ENCODE data around the gene CDC25A.

The CDC25A gene

DNA sequence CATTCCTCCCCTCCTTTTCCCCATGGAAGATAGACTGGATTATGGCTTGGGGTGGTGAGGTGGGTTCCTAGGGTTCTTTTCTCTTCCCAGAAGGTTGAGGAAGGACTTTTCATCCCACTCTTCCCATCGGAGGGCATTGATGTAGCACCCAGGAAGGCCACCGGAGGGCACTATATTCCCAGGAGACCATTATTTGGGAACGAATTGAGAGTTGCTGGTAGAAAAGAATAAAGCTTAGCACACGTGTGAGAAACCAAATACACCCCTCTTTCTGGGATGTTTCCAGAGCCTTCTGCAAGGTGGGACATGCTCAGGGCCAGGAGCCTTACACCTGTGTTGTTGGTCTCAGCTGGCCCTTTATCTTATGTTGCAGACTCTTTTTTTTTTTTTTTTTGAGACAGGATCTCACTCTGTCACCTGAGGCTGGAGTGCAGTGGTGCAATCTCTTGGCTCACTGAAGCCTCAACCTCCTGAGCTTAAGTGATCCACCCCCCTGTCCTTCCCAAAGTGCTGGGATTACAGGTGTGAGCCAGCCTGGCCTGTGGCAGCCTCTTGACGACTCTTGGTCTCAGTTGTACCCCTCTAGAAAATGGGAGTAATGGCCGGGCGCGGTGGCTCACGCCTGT, 6.3 kb upstream of the CDC25A start:
- DNase-seq (ENCODE audit: low spot score), result peak; percentile 73

DNA sequence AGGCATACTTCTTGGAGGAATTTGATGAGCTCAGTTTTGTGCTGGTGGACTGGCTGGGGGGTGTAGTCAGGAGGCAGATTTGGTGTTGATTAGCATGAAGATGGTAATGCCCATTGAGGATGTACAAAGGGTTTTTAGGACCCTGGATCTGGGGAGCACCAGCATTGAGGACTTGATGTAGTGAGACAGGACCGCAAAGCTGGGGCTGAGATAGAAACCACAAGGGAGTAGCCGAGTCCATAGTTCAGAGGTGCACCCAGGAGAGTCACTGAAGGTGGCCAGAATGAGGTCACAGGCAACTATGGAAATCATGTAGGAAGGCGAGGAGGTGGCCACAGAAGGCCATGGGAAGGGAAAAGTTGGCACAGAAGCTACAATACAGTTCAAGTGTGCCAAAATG, 2.7 kb upstream of the CDC25A start:
- DNase-seq (ENCODE audit: low spot score), result no peak

DNA sequence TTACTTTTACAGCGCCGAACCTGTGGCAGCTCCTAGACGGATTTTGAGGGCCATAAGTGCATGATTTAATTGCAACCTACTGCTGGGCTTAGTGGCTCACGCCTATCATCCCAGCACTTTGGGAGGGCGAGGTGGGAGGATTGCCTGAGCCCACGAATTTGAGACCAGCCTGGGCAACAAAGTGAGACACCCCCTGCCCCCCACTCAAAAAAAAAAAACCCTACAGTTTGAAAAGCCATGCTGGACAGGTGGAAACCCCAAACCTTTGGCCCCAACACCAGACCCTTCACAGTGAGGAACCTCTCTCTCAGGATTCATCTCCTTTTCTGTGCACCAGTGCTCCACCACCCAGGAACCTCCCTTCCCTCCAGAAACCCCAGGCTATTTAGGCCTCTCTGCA, 1.1 kb upstream of the CDC25A start:
- DNase-seq (ENCODE audit: low spot score), result no peak

DNA sequence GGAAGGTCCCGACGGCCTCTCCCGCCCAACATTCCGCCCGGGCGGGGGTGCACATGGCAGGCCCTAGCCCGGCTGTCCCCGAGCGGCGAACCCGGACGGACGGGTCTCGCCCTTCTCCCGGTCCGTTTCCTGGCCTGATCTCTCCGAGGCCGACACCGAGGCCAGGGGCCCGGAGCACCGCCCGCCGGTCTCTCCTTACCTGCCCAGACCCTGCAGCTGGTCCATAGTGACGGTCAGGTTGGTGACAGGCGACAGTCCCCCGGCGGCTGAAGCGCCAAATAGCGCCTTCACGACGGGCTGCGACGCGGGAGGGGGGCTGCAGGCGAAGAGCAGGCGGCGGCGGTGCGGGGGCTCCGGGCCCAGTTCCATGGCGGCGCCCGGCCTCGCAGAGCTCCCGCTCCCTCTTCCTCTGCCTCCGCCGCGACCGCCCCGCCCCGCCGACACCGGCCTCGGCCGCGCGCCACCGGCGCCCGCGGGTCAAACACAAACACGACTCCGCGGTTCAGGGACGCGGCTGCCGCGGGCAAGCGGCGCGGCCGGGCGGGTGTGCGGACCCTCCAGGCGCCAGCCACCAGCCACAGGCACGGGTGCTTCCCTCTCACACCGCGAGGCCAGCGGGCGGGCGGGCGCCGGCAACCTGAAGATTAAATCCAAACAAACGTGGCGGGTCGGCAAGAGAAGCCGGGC, 495 bp downstream of the CDC25A start:
- DNase-seq (ENCODE audit: low spot score), result no peak

DNA sequence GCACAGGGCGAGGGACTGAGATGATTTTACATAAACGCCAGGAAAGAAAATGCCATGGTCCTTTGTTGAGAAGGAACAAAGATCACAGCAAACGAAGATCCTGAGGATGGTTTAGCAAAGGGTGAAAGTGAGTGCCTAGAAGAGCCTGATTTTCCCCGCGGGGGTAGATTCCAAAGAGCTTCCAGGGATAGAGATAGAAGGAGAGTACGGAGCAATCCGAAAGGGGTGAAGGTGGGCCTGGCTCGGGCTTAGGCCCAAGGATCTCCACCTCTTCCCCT, 977 bp downstream of the CDC25A start:
- DNase-seq (ENCODE audit: low spot score), result peak; percentile 11

DNA sequence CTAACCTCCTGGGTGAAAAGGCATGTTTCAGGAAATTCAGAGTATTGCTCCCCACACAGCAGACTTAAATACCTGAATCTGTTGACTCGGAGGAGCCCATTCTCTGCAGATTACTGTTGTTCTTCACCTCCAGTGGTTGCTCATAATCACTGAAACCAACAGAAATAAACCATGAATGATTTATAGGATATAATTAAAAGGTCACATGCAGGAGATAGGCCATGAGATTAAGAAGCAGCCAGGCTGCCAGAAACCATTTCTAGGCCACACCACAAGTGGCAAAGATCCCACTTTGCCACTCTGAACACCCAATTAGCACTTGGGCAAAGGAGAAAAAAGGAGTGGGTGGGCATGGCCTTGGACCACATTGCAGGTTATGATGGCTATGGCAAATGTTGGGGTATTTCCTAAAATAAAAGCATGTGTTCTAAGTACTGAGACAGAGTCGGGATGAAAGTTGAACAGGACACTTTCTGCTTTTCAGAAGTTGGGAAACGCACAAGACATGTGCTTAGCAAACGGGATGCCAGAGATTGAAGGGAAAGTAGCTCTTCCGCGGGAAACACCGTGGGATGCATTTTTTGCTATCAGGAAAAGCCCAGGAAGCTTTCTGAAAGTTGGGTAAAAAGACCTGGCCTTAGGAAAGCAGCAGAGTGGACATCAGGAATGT, 1.5 kb downstream of the CDC25A start:
- DNase-seq (ENCODE audit: low spot score), result peak; percentile 41

DNA sequence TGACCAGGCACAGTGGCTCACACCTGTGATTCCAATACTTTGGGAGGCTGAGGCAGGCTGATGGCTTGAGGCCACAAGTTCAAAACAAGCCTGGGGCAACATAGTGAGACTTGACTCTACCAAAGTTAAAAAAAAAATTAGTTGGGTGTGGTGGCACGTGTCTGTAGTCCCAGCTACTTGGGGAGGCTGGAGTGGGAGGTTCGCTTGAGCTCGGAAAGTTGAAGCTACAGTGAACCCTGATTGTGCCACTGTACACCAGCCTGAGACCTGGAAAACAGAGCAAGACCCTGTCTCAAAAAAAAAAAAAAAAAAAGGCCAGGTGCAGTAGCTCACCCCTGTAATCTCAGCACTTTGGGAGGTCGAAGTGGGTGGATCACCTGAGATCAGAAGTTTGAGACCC, 3.1 kb downstream of the CDC25A start:
- DNase-seq (ENCODE audit: low spot score), result no peak

DNA sequence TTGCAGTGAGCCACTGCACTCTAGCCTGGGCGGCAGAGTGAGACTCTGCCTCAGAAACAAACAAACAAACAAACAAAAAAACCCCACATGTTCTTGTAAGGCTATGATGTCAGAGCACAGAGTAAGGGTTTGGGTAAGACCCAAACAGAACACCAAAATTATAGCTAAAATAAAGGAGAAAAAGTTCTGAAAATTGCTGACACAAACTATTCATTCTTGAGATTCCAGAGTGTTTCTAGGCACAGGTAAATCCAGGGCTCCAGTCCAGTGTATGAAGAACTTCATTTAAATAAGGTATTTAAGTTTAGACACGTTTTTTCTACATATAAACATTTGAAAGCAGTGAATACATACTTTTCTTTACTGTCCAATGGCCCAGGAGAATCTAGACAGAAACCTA, 3.9 kb downstream of the CDC25A start:
- no peak for DNase-seq (ENCODE audit: low spot score)

DNA sequence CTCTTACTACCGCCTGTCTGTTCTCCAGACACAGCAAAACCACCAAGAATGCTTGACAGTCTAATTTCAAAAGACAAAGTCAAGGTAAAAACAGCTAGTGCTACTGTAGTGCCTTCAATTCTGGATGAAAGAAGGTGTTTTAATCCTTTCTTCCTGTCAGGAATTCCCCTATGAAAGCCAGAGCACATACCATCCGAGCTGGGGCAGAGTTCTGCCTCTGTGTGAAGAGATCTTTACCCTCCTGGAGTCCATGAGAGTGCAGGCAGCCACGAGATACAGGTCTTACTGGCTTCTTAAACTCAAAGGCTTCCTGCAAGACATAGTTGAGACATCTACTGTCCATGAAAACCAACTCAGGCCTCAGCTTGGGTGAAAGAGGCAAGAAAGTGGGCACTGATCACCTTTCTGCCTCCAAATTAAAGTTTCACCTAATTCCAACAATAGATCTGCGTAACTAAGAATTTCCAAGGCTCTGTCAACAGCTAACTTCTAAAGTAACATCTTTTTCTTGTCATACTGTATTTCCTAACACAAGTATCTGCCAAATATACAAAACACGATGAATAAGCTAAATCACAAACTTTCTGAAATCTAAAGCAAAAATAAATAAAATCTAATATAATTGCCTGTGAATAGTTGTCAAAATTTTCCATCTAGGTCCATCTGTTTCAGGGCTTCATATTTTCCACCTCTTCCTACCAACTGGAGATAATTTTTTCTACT, 7.5 kb downstream of the CDC25A start:
- no peak for DNase-seq (ENCODE audit: low spot score)

DNA sequence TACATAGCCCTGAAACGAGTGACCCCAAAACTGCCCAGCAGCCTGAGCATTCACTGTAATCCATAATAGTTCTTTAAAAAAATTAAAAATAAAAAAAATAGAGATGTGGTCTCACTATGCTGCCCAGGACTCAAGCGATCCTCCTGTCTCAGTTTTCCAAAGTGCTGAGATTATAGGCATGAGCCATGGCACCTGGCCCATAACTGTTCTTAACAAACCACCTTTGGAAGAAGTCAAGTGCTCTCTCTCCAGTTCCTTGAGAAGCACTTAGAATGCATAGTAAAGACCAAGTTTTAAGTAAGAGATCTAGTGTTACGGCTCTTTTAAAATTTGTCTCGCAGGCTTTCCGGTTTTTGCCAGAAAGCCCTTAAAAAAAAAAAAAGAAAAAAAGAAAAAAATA, 8.2 kb downstream of the CDC25A start:
- no peak for DNase-seq (ENCODE audit: low spot score)

DNA sequence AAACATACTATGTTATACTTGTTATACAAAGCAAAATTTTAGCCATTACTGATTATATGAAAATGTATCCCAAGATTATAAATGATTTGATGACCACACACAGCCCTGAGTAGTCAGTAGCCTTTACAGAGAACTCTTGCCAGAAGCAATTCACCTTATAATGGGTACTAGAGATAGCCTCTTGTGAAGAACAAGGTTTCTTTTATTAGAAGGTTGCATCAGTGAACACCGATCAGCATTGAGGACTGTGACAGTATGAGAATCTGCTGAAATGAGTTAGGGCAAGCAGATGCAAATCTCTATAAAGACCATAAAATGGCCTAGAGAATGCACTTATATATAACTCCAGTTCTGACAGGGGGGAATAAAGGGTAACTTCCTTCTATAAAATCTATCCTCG, 10.1 kb downstream of the CDC25A start:
- no peak for DNase-seq (ENCODE audit: low spot score)

DNA sequence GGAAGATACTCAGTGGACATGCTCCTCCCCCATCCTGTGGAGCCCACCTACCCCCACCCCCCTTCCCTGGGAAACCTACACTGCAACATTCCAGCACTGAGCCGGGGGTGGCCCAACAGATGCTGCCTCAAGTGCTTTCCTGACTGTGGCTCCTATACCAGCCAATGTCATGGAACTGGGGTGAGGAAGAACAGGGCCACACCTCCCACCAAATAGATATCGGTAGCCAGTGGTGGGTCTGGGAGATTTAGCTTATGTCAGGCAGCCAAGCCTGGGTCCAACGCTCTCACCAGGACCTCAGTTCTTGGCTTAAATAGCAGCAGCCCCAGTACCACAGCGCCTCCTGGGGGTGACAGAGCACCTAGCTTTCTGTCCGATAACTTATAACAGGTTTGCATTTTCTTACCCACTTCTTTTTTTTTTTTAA, 30.3 kb downstream of the CDC25A start:
- DNase-seq (ENCODE audit: low spot score), result peak; percentile 44

DNA sequence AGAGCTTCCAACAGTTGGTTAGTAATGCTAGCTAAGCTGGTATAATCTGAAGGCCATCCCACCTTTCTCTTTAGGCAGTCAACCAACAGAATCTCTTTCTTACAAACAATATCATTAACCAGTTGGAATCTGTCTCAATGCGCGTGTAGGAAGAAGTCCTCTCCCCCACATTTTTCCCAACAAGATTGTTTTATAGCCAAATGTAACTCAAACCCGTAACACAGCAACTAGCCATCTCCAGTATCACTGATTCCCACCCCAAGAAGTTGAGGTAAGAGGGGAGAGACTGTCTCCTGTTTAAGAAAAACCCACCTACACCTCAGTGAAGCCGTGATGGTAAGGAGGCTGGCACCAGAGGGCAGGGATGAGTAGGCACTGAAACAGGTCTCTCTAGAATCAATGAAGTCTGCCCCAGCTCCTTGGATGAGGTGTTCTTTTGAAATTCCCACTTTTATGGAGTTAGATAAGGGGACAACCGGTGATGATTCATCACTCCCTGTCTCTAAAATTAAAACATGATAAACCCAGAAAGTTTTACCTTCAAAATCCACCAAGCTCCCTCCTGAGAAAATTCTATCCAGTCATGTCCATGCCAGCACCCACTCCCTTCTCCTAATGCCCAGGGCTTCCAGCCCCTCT, 30.9 kb downstream of the CDC25A start:
- DNase-seq (ENCODE audit: low spot score), result peak; percentile 39

DNA sequence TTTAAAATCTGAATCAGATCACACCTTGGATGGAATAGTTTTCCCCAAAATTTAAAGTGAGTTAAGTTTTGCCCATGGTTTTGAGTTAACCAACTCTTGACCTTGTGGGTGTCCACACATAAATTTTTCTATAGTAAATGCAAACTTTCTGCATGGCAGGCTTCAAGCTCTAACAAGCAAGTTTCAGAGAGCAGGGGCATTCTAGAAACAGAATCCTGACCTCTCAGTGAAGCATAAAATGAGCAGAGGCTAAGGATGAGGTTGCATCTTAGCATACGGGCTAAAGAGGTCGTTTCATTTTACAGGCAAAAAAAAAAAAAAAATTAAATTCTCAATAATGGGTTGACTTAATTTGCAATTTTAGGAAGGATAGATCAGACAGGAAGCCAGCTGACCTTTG, 32.1 kb downstream of the CDC25A start:
- DNase-seq (ENCODE audit: low spot score), result no peak

DNA sequence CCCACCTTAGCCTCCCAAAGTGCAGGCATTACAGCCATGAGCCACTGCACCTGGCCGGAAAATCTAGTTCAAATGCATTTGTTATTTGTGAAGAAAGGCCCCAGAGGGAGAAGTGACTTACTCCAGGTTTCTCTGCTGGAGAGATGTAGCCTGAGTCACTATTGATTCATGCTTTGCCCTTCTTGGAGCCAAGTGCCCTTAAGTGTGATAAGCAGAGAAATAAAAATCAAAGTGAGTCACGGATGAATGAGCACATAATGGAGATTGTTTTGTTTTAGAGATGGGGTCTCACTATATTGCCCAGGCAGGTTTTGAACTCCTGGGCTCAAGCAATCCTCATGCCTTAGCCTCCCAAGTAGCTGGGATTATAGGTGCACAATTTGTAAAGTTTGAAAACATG, 33.1 kb downstream of the CDC25A start:
- DNase-seq (ENCODE audit: low spot score), result peak; percentile 87

DNA sequence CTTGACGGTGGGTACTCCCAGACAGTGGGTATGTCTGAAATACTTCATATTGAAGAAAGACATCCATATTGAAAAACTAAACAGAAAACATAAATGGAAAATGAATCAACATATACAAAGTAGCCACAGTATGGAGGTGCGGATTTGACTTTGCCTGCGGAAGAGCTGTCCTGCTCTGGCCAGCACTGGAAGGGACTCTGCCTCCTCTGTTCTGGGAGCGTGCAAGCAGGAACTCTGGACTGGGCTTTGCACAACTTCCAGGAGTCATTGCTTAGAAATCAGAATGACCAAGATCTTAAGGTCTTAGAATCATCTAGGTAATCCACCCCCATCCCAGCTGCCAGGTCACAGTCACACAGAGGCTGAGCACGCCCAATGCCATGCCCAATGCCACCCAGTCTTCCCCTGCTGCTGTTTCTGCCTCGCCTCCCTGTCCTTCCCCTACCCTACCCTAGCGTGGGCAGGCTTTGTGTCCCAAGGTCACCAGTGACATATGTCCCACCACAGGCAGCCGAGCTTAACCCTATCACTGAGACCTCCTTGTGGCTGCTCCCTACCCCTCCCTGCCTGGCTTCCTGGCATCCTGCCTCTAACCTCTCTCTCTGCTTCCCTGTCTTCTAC, 36.3 kb downstream of the CDC25A start:
- DNase-seq (ENCODE audit: low spot score), result no peak

DNA sequence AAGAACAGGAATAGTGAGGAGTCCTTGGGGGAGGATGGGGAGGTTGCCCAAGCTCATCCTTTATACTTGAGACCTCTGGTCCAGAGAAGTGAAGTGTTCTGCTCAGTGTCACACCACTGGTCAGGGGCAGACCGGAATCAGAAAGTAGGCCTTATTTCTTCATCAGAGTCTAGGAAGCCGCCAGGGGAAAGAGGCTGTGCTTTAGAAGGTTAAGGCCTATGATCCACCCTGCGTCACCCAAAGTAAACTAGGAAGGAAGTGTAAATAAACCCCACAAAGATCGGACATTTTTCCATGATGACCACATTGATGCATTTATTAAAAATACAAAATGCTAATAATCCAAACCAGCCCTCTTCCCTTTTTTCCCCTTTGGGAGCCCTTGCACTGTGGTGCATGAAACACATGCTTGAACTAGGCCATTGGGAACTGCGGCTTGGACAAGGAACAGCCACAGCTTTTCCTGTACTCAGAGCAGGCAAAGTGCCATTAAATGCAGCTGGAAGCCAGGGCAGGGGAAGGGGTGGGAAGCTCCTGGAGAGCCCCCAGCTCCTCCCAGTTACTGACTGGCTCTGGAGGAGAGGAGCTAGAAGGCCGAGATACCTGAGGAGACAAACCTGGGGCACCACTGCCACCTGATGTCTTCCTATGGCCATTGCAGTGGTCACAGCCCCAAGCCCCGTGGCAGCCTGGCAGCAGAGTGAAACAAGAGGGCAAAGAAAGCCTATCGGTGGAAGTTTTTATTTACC, 37.0 kb downstream of the CDC25A start:
- peak; percentile 73 for DNase-seq (ENCODE audit: low spot score)

DNA sequence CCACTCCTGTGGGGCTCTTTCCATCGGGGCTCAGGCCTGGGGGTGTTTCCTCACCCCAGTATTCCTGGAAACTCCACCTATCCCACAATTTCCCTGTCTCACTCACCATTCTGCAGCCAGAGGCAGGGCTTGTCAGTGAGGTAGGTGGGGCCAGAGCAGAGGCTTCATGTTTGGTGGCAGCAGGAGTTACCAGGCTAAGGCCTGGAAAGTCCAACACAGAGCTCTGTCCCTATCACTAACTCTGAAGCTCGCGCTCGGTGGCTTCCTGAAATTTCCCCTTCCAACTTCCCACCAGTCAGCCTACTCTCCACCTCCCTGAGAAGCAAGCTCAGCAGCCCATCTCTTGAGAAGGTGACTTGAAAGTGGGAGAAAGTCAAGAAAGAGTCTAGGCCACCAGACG, 44.2 kb downstream of the CDC25A start:
- DNase-seq (ENCODE audit: low spot score), result no peak

DNA sequence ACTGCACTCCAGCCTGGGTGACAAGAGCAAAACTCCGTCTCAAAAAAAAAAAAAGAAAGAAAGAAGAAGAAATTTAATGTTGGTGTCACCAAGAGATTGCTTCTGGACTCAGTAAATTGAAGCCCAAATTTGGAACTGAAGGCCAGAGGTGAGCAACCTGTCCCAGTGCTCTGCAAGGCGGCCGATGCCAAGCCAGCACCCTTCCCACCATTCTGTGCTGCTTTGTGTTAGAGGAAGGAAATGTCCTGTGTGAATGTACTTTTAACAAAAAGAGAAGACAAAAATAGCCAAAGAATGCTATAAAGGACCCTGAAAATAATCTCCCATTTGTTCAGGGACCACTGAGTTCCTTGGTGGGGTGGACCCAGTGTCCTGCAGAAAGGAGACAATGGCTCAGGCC, 44.6 kb downstream of the CDC25A start:
- DNase-seq (ENCODE audit: low spot score), result no peak

DNA sequence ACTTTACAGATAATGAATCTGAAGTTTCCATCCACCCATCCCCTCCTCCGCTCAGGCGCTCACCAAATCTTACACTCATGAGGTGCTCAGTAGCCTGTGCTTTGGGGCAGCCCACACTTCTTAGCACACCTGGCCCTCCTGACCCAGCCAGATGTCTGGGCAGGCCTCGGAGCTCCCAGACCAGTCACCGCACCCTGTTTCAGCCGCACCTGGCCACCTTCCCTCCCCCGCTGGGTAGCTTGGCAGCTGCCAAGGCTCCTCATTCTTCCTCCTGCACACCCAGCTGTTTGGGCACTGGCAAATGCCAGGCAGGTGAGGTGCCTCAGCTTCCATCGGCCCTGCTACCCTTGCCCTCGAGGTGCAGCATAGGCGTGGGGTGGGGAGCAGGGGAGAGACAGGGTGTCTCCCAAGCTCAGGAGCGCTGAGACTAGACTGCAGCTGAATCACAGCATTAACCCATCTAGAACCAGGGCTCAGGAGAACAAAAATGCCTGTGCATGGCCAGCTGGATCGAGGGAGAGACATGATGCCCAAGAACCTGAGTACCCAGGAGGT, 45.8 kb downstream of the CDC25A start:
- no peak for DNase-seq (ENCODE audit: low spot score)

DNA sequence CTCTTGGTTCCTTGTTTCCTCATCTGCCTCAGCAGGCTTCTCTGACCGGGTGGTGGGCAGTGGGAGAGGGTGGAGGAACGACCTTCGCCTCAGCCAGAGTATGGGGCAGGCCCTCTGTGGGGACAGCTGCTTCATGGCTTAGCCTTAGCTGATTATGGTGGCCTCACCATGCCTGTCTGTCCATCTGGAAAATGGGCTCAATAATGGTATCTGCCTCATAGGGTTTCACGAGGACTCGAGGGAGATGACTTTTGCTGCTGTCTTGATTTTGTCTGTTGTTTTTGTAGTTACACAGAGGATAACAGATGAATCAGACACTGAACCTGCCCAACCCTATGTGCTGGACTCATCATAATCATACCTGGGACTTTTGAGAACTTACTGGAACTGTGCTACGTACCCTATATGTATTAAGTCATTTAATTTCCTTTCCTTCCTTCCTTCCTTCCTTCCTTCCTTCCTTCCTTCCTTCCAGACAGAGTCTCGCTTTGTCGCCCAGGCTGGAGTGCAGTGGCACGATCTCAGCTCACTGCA, 46.5 kb downstream of the CDC25A start:
- DNase-seq (ENCODE audit: low spot score), result no peak
